DMS 273 treated with DMSO at 0.1 percent for 48 hours (cell line): ENCODE data around the gene GNAT3.

Experiments
- DNase-seq: peaks from one replicate; lab custom pipeline; 2025; lab: John Stamatoyannopoulos, UW

The GNAT3 gene

DNA sequence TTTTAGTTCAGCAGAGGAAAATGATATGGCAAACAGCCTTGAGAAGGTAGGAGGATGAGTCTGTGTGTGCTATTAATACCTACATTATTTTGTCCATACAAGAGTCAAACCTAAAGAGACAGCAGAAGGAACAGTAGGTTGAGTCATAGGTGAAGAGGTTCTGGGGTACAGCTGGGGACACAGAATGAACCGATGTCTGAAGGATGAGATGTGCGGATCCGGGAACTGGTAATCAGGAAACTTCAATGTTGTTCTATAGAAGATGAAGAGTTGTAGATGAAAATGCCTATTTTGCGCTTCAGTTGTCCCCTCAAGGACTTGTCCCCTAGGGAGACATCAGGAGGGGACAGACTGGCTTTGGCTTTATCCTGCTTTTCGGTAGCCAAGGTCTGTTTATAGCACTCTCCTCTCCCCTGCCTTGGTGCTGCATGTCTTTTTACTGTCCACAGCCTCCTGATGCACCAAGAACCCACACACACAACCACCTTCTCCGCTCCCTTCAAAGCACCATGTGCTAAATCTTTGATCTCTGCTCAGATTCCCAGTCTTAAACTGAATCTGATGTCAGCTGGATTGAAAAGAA lies 94.6 kb downstream of the GNAT3 start:
- DNase-seq = no peak

DNA sequence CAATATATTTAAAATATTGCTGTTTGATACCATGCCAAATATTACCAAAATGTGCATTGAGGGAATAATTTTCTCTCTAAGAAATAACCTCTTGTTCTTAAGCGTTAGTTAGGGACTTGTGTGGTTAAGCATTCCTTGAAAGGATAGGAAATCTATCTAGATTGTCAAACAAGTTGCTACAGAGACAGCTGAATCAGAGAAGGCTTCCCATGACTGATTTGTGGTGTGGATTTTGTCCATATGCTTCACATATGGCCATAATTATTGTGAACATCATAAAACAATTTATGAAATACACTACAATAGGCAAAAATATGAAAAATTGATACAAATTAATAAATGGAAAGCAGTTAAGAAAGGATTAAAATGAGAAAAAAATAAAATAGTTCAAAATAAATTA lies 96.3 kb downstream of the GNAT3 start:
- DNase-seq = no peak

DNA sequence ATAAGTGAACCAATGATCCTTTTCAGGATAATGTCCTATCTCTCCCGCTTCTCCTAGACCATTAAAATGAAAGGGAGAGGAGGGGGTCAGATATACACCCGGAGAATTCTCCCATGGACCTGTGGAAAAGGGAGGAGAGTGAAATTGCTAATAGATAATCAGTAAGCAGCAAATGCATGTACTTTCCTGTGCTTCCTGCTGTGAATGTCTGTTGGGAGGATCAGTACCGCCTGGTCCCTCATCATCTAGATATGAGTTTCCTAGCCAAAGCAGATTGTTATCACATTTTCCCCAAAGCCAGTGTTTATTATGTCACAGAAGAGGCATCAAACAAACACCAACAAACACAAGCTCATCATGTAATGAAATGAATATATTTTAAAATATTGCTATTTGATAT lies 96.8 kb downstream of the GNAT3 start:
- DNase-seq = no peak

DNA sequence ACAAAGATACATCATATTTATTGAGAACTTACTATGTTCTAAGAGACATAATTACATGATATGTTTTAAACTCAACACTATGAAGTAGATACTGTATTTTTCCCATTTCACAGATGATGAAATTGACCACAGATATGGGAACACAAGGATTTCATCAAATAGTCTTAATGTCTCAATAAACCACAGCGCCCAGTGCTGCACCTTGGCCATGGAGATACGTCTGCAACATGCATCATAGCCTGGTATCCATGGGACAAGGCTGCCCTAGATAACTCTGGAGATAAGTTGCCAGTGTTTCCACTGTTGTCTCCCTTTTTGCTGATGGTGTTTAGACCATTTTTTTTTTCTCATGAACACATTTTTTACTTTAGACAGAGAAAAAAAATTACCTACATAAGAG lies 97.5 kb downstream of the GNAT3 start:
- no peak for DNase-seq

DNA sequence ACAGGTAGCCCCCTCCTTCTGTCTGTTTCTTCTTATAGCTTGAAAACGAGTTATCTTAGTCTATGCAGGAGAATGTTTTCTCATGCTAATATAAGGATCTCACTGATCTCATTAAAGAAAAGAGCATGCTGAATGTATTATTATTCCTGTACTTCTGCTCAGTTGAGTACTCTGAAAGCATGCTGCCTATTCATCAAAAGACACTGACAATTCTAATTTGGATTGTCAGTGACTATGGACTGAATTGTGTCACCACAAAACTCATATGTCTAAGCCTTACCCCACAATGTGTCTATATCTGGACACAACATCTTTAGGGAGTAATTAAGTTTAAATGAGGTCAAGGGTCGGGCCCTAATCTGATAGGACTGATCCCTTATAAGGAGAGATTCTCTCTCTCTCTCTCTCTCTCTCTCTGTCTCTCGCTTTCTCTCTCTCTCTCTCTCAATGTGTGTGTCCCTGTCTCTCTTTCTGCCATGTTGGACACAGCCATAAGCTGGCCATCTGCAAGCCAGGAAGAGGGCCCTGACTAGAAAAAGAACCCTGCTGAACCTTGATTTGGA lies 98.4 kb downstream of the GNAT3 start:
- no peak for DNase-seq

DNA sequence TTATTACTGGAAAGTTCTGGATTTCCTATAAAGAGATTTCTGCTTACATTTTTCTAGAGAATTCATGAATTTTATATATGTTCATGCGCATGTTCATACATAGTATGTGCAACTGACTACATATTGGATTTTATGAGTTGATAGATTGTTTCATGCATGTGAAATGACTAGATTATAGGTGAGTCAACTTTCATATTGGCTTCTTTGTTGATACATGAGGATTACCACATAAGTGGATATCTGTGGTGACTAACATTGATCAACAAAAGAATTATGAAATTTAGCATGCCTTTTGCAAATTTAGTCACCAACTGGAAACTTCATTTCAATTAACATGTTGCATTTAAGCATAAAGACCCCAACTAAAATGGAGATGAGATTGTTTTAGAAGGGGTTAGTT lies 99.0 kb downstream of the GNAT3 start:
- no peak for DNase-seq

DNA sequence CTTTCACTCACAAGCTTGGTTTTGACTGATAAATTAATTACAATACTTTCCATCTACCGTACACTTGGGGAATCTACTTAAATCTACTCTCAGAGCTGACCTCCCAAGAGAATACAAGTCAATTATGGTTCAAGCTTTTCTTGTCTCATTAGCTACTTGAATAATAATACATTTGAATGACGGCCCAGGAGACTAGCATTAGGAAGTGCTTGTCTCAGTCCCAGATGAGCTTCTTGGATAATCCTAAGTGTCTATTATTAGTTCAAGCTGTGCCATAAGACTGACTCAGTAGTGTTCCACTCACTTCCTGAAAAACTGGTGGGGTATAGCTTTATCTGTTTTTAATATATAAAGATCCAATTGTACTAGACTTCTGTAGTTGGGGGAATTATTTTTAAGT lies 100.2 kb downstream of the GNAT3 start:
- no peak for DNase-seq

DNA sequence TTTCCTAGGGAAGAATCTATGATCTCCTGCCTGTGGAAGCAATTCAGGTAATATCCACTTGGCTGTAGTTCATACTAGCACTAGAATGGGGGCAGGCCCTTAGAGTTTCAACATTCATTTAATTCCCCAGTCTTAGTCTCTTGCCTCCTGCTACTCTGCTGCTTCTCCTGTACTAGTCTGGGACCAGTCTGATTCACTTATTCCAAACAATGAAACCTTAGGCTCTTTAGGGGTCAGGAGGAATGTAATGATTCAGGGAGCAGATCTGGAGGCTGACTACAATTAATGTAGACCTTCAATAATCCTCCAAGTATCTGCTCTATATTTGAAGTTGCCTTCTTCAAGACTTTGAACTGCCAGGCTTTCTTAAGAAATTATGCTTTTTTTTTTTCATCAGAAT lies 101.8 kb downstream of the GNAT3 start:
- DNase-seq = no peak
